Measurements from ENCODE around the gene MBOAT7.
"Not testable (repeated sequence)": the region's sequence is repeated elsewhere in the genome, so short reads cannot be mapped to it uniquely, and the experiment has no call there.

MBOAT7 gene

GRCh38 chr19:54193011-54193410 is 3.6 kb upstream of the MBOAT7 start:
- Histone ChIP-seq H3K4me3 (ENCODE audit: low read depth, low read length) (no peak overlapping the region), H3K27me3 (ENCODE audit: control insufficient read depth, insufficient read depth, low read length) (no peaks in the 10 kb centered on the region), H3K4me1 (ENCODE audit: control insufficient read depth, insufficient read depth, low read length) (peaks cover 2% of the 10 kb centered on the region), H3K36me3 (ENCODE audit: control insufficient read depth, insufficient read depth, low read length) (peaks cover 7% of the 10 kb centered on the region), H3K9ac (ENCODE audit: low read depth, low read length) (no peak overlapping the region), H3K9me3 (ENCODE audit: control insufficient read depth, insufficient read depth, low read length) (no peaks in the 10 kb centered on the region)

DNA sequence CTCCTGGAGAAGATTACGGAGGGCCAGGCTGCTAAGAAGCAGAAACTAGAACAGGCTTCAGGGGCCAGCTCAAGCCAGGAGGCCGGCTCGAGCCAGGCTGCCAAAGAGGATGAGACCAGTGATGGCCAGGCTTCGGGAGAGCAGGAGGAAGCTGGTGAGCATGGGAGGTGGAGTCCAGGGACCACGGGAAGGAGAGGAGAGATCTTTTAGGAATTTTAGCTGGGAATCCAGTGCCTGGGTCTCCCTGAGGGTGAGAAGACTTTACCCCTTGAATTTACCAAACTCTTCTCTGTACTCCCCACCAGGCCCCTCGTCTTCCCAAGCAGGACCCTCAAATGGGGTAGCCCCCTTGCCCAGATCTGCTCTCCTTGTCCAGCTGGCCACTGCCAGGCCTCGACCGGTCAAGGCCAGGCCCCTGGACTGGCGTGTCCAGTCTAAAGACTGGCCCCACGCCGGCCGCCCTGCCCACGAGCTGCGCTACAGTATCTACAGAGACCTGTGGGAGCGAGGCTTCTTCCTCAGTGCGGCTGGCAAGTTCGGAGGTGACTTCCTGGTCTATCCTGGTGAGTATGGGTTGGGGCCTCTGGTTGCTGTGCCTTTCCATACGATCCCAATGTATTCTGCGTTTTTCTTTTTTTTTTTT is 2.6 kb upstream of the MBOAT7 start:
- Histone ChIP-seq H3K27me3 (ENCODE audit: control insufficient read depth, insufficient read depth, low read length) (no peaks in the 10 kb centered on the region), H3K9me3 (ENCODE audit: control insufficient read depth, insufficient read depth, low read length) (no peaks in the 10 kb centered on the region), H3K4me1 (ENCODE audit: control insufficient read depth, insufficient read depth, low read length) (peaks cover 2% of the 10 kb centered on the region), H3K4me3 (ENCODE audit: low read depth, low read length) (peak overlapping the region; percentile 98), H3K36me3 (ENCODE audit: control insufficient read depth, insufficient read depth, low read length) (peaks cover 11% of the 10 kb centered on the region), H3K9ac (ENCODE audit: low read depth, low read length) (peak overlapping the region; percentile 85)

DNA sequence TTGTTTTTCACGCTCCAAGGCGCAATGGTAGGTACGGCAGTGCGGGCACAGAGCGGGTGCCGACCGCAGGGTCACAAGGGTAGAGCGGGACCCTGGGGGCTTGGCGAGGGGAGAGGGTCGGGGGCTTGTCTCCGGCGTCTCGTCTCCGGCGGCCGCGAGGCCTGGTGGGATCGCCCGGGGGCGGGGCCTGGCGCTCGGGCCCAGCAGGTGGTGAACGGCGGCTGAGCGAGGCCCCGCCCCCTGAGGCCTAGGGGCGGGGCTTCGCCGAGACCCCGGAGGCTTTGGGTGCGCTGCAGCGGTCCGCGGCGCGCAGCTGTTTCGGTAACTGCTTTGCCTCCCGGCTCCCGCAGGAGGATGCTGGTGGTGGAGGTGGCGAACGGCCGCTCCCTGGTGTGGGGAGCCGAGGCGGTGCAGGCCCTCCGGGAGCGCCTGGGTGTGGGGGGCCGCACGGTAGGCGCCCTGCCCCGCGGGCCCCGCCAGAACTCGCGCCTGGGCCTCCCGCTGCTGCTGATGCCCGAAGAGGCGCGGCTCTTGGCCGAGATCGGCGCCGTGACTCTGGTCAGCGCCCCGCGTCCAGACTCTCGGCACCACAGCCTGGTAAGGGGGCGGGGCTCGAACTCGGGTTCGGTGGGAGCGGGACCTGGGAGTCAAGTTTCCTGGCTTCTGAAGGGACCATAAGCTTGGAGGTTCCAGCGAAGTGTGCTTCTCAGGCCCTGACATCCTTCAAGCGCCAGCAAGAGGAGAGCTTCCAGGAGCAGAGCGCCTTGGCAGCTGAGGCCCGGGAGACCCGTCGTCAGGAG is 1.8 kb upstream of the MBOAT7 start, which contains the start of gene TSEN34:
TSS of gene TSEN34 (plus strand) at position 298 of the 800 bp plus-strand sequence. CDS start at position 355, 57 bp downstream.
- peak within 1 kb of the TSS; percentile 98 for H3K4me3 ChIP-seq (ENCODE audit: low read depth, low read length)
- peaks cover 17% of the 10 kb centered on the region for H3K36me3 ChIP-seq (ENCODE audit: control insufficient read depth, insufficient read depth, low read length)
- H3K9me3 ChIP-seq (ENCODE audit: control insufficient read depth, insufficient read depth, low read length), result no peaks in the 10 kb centered on the region
- no peaks in the 10 kb centered on the region for H3K27me3 ChIP-seq (ENCODE audit: control insufficient read depth, insufficient read depth, low read length)
- H3K4me1 ChIP-seq (ENCODE audit: control insufficient read depth, insufficient read depth, low read length), result peaks cover 2% of the 10 kb centered on the region
- H3K9ac ChIP-seq (ENCODE audit: low read depth, low read length), result peak within 1 kb of the TSS; percentile 90

DNA sequence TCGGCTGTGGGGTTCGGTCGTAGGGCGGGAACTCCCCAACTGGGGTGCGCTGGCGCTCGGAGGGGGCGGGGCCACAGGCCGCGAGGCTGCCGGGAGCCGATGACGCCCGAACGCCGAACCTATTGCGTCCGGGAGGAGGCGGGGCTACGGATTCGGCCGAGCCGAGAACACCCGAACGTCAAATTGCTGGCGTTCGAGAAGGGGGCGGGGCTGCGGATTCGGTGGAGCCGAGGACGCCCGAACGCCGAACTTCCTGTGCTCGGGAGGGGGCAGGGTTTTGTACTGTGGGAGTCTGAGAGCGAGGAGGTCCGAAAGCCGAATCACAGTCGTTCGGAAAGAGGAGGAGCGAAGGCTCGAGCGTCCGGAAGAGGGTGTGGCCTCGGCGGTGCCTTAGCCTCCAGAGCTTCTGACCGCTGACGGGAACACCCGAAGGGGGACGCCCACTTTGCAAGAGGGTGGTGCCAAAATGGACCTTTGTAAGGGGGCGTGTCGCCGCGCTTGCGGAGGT is 1.2 kb upstream of the MBOAT7 start:
- Histone ChIP-seq H3K4me1 (ENCODE audit: control insufficient read depth, insufficient read depth, low read length) (peaks cover 2% of the 10 kb centered on the region), H3K4me3 (ENCODE audit: low read depth, low read length) (peak overlapping the region; percentile 98), H3K9ac (ENCODE audit: low read depth, low read length) (peak overlapping the region; percentile 90), H3K36me3 (ENCODE audit: control insufficient read depth, insufficient read depth, low read length) (peaks cover 17% of the 10 kb centered on the region), H3K27me3 (ENCODE audit: control insufficient read depth, insufficient read depth, low read length) (no peaks in the 10 kb centered on the region), H3K9me3 (ENCODE audit: control insufficient read depth, insufficient read depth, low read length) (no peaks in the 10 kb centered on the region)

DNA sequence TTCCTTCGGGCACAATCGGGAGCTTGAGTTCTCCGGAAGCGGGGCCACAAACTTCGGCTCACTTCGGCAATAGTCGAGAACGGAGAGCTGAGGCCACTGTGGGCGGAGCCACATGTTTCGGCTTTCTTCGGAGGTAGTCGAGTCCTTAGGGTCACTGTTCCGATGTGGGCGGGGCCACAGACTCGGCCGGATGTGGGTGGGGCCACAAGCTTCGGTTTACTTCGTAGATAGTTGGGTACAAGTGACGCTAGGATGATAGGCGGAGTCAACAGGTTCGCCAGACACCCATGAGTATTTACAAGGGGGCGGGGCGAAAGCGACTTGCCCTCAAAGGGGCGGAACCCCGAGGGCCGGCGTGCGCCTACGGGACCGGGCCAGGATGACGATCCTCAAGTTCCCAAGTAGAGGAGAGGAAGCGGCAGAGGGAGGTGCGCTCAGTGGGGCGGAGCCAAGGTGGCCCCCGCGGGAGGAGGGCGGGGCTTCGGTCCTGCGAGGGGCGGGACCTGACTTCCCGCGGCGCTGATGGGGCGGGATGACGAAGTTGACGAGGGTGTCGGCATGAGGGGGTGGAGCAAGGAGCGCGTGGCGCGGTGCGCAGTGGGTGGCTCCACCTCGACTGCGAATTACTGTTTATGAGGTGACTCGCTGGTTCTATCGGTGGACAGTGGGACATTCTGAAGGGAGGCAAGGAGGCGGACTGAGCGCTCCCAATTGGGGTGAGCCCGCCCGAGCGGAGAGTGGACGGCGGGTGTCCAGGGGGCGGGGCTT is 539 bp upstream of the MBOAT7 start:
- H3K27me3 ChIP-seq (ENCODE audit: control insufficient read depth, insufficient read depth, low read length), result no peaks in the 10 kb centered on the region
- peak overlapping the region; percentile 98 for H3K4me3 ChIP-seq (ENCODE audit: low read depth, low read length)
- peaks cover 17% of the 10 kb centered on the region for H3K36me3 ChIP-seq (ENCODE audit: control insufficient read depth, insufficient read depth, low read length)
- peaks cover 2% of the 10 kb centered on the region for H3K4me1 ChIP-seq (ENCODE audit: control insufficient read depth, insufficient read depth, low read length)
- peak overlapping the region; percentile 90 for H3K9ac ChIP-seq (ENCODE audit: low read depth, low read length)
- H3K9me3 ChIP-seq (ENCODE audit: control insufficient read depth, insufficient read depth, low read length), result no peaks in the 10 kb centered on the region

DNA sequence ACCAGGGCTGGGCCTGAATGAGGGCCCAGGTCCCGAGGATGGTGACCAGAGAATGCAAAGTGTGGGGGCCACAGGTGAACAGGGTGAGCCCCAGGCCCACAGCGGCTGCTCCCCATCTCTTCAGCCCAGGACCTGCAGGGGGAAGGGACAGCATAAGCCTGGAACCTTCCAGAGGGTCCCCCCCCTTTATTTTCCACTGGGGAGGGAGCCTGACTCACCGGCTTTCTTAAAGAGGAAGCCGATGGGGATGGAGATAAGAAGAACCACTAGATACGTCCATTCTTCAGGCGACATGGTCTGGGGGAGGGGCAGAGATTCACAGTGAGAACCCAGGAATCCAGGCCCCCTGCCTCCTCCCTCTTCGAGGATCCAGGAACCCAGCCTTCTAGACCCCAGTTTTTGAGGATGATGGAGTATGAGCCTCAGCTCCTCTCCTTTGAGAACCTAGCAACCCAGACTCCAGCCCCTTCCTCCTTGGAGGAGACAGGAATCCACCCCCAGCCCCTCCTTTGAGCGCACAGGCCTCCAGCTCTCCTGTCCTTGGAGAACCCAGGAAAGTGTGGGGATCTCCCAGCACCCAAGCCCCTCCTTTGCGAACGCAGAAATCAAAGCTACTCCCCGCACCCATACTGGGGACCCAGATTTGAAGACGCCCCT is 1.0 kb downstream of the MBOAT7 start:
- Histone ChIP-seq H3K4me3 (ENCODE audit: low read depth, low read length) (peak overlapping the region; percentile 74), H3K36me3 (ENCODE audit: control insufficient read depth, insufficient read depth, low read length) (peaks cover 15% of the 10 kb centered on the region), H3K4me1 (ENCODE audit: control insufficient read depth, insufficient read depth, low read length) (peaks cover 2% of the 10 kb centered on the region), H3K9ac (ENCODE audit: low read depth, low read length) (peak overlapping the region; percentile 38), H3K27me3 (ENCODE audit: control insufficient read depth, insufficient read depth, low read length) (no peaks in the 10 kb centered on the region), H3K9me3 (ENCODE audit: control insufficient read depth, insufficient read depth, low read length) (no peaks in the 10 kb centered on the region)

DNA sequence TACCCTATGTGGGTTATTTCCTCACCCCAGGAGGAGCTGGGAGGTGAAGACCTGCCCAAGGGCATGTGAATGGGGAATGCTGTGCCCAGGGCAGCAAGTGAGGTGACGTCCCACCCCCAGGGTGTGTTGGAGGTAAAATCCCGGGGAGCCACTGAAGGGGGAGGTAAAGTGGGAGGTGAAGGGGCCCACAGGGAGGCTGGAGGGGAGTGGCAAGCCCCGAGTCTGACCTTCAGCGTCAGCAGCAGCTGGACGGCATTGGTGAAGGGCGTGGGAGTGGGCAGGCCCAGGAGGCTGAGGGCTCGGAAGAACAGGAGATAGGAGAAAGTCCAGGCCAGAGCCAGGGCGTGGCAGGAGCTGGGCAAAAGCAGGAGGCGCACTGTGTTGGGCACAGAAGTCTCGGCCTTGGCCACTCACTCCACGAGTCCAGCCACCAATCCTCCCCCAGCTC is 2.4 kb downstream of the MBOAT7 start:
- no peaks in the 10 kb centered on the region for H3K9me3 ChIP-seq (ENCODE audit: control insufficient read depth, insufficient read depth, low read length)
- H3K36me3 ChIP-seq (ENCODE audit: control insufficient read depth, insufficient read depth, low read length), result peaks cover 11% of the 10 kb centered on the region
- peaks cover 2% of the 10 kb centered on the region for H3K4me1 ChIP-seq (ENCODE audit: control insufficient read depth, insufficient read depth, low read length)
- no peaks in the 10 kb centered on the region for H3K27me3 ChIP-seq (ENCODE audit: control insufficient read depth, insufficient read depth, low read length)
- H3K4me3 ChIP-seq (ENCODE audit: low read depth, low read length), result no peak overlapping the region
- no peak overlapping the region for H3K9ac ChIP-seq (ENCODE audit: low read depth, low read length)

- Histone ChIP-seq H3K27me3 (ENCODE audit: control insufficient read depth, insufficient read depth, low read length) (no peaks in the 10 kb centered on the region), H3K36me3 (ENCODE audit: control insufficient read depth, insufficient read depth, low read length) (peaks cover 11% of the 10 kb centered on the region), H3K9ac (ENCODE audit: low read depth, low read length) (no peak overlapping the region), H3K4me3 (ENCODE audit: low read depth, low read length) (no peak overlapping the region), H3K4me1 (ENCODE audit: control insufficient read depth, insufficient read depth, low read length) (peaks cover 2% of the 10 kb centered on the region), H3K9me3 (ENCODE audit: control insufficient read depth, insufficient read depth, low read length) (no peaks in the 10 kb centered on the region)
These were observed 3.0 kb downstream of the MBOAT7 start for GRCh38 chr19:54186351-54186750.

GRCh38 chr19:54183431-54183830 is 5.9 kb downstream of the MBOAT7 start:
- no peaks in the 10 kb centered on the region for H3K9me3 ChIP-seq (ENCODE audit: control insufficient read depth, insufficient read depth, low read length)
- H3K27me3 ChIP-seq (ENCODE audit: control insufficient read depth, insufficient read depth, low read length), result no peaks in the 10 kb centered on the region
- no peak overlapping the region for H3K9ac ChIP-seq (ENCODE audit: low read depth, low read length)
- no peak overlapping the region for H3K4me3 ChIP-seq (ENCODE audit: low read depth, low read length)
- peaks cover 15% of the 10 kb centered on the region for H3K36me3 ChIP-seq (ENCODE audit: control insufficient read depth, insufficient read depth, low read length)
- H3K4me1 ChIP-seq (ENCODE audit: control insufficient read depth, insufficient read depth, low read length), result peaks cover 2% of the 10 kb centered on the region

DNA sequence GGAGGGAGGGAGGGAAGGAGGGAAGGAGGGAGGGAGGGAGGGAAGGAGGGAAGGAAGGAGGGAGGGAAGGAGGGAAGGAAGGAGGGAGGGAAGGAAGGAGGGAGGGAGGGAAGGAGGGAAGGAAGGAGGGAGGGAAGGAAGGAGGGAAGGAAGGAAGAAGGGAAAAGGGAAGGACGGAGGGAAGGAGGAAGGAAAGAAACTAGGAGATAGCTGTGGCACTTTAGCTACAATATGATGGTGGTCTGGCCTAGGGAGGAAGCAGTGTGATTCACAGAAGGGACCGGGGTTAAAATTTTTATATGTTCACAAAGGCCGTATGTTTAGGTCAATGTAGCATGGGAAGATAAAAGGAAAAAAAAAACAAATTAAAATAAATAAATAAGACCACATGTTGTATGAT is 7.5 kb downstream of the MBOAT7 start:
- H3K4me1 ChIP-seq (ENCODE audit: control insufficient read depth, insufficient read depth, low read length); H3K9me3 ChIP-seq (ENCODE audit: control insufficient read depth, insufficient read depth, low read length); H3K4me3 ChIP-seq (ENCODE audit: low read depth, low read length); H3K9ac ChIP-seq (ENCODE audit: low read depth, low read length); H3K27me3 ChIP-seq (ENCODE audit: control insufficient read depth, insufficient read depth, low read length): not testable (repeated sequence)
- peaks cover 10% of the 10 kb centered on the region for H3K36me3 ChIP-seq (ENCODE audit: control insufficient read depth, insufficient read depth, low read length)

- Histone ChIP-seq H3K36me3 (ENCODE audit: control insufficient read depth, insufficient read depth, low read length) (peaks cover 11% of the 10 kb centered on the region), H3K4me1 (ENCODE audit: control insufficient read depth, insufficient read depth, low read length) (no peaks in the 10 kb centered on the region), H3K4me3 (ENCODE audit: low read depth, low read length) (no peak overlapping the region), H3K27me3 (ENCODE audit: control insufficient read depth, insufficient read depth, low read length) (no peaks in the 10 kb centered on the region), H3K9ac (ENCODE audit: low read depth, low read length) (no peak overlapping the region), H3K9me3 (ENCODE audit: control insufficient read depth, insufficient read depth, low read length) (no peaks in the 10 kb centered on the region)
These were observed 8.7 kb downstream of the MBOAT7 start for GRCh38 chr19:54180691-54181091.
